Measurements from ENCODE around the gene PIGM.

The PIGM gene

GRCh38 chr1:159977364-159978106, 54.3 kb downstream of the PIGM start:
- H3K4me3 ChIP-seq = no peak overlapping the region
- H3K9me3 ChIP-seq (ENCODE audit: low read depth, low read length) = no peaks in the 10 kb centered on the region
- H3K27ac ChIP-seq = no peak overlapping the region
- TF ChIP-seq POLR2AphosphoS5 (IDR thresholded peaks at IDR 0.05; ENCODE audit: borderline replicate concordance, low read depth, low read length) (no peak), EZH2 (IDR thresholded peaks at IDR 0.05) (no peak), FOXP2 (optimal IDR thresholded peaks at IDR 0.05; ENCODE audit: control extremely low read depth, extremely low read length, insufficient read depth) (no peak)
- DNase-seq (ENCODE audit: low read depth, low spot score) = no peak
- no peak overlapping the region for H3K9ac ChIP-seq (ENCODE audit: insufficient read length)
- H3K36me3 ChIP-seq (ENCODE audit: insufficient read depth, low read length) = no peaks in the 10 kb centered on the region
